HG03457 (cell line): ENCODE measurements around the gene DIAPH3.

Experiments
- ATAC-seq: cut with Tn5 transposase; IDR thresholded peaks from one replicate; pipeline ENCODE4 v1.9.1; 2021; ENCODE audit warnings: moderate number of reproducible peaks; ENCODE audit not compliant: unreplicated experiment

DIAPH3 gene

GRCh38 chr13:59879281-59879680 lies 284.4 kb downstream of the DIAPH3 start:
- no peak for ATAC-seq

- no peak for ATAC-seq
These were observed 285.8 kb downstream of the DIAPH3 start for GRCh38 chr13:59877933-59878332.

DNA sequence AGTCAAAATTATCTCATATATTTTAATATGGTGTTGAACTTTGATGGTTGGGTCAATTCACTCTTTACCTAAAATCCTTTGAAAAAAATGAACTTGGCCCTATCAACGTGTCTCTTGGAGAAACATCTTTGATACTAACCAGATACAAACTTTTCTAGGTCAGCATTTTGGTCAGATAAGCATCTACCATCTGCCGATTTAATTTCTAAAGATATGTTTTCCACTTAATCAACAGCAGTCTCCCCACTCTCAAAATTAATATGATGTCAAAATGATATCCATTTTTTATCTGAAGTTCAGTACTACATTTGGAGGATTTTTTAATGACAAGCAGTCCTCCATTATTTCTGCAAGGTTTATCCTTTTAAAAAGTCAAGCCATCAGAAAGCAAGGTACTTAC lies 288.8 kb downstream of the DIAPH3 start:
- no peak for ATAC-seq

DNA sequence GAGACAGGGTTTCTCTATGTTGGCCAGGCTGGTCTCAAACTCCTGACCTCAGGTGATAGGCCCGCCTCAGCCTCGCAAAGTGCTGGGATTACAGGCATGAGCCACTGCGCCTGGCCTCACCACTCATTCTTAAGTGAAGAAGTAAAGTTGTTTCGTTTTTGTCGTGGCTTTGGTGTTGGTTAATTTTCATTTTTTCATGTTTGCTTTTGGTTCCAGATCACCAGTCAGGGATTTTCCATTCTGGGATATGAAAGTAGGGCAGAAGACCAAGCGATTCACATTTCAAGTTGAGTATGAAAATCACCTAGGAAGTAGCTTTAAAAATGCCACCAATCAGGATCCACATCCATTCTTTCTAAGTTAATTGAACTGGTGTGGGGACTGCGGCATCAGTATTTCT lies 289.9 kb downstream of the DIAPH3 start:
- no peak for ATAC-seq

DNA sequence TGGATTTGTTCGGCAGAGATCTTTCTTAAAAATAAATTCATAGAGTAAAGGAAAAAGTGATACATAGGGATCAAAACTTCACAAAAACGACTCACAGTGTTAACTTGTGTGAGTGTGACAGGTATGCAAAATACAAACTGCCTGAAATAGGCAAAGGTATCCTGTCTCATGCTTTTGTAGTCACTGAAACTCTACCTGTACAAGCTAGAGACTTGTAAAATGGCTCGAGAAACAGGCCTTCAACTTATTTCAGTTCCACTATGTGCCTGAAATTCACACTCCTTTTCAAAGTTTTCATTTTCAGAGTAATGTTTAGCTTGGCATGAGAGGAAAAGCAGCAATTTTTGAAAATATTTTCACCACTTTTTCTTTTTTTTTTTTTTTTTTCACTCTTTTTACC lies 290.4 kb downstream of the DIAPH3 start:
- no peak for ATAC-seq

DNA sequence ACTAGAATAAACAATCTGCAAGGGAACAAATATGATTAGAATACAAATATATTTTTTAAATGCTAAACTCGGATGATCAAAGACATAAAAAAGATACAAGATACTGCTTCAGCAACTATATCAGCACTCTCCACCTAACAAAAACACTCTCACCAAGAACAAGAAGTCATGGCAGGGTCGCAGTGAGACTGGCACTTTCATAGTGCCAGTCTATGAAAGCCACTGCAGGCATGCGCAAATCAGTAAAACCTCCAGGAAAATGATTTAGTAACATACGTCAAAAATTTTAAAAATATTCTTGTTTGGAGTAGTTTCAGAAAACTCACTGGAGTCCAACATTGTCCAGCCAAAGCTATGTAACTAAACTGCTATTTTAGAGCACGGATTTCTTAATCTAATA lies 295.9 kb downstream of the DIAPH3 start:
- ATAC-seq, result no peak

DNA sequence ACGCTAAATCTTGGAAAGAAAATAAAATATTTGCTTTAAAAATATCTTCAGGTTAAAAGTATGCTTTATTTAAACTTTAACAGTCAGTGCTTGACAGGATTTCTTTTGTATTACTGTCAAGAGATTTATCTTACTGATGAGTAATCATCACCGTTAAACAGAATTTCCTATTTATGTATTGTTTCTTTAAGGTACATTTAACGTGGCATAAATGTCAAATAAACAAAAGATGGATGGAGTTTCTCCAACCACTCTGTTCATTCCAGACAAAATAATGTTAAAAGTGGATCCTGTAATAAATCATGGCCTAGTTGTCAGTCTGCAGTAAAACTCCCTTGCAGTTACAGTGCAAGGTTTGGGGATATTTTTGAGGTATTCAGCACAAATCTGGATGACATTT lies 298.3 kb downstream of the DIAPH3 start:
- ATAC-seq, result no peak

DNA sequence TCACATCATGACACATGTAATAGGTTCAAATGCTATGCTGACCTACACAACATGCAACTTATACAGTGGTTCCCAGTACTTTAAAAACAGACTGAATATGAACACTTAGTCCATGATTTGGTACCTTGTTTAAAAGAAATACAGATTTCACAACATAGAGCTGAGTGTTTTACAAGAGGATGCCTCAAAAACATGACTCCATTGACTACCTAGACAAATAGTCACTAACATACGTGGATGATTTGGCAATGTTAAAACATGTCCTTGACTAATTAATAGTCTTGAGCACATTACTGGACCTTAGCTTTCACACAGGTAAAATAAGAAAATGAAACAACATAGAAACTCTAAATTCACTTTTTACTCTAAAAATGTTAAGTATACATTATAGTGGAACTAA lies 300.1 kb downstream of the DIAPH3 start:
- no peak for ATAC-seq

DNA sequence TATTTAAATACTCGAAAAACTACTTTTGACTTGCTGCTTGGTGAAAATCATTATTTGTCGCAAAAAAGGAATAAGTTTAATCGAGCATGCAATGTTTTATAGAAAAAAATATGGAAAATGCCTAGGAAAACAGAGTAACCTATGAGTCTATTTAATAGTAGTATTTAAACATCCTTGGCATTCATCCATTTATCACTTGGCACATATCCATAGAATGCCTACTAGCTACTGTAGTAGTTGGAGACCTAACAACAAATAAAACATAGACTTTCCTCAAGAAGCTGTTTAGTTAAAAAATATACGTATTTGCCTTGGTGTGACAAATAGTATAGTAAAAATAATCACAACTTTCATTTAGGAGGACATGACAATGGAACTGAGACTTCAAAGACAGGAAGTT lies 302.1 kb downstream of the DIAPH3 start:
- ATAC-seq, result no peak

DNA sequence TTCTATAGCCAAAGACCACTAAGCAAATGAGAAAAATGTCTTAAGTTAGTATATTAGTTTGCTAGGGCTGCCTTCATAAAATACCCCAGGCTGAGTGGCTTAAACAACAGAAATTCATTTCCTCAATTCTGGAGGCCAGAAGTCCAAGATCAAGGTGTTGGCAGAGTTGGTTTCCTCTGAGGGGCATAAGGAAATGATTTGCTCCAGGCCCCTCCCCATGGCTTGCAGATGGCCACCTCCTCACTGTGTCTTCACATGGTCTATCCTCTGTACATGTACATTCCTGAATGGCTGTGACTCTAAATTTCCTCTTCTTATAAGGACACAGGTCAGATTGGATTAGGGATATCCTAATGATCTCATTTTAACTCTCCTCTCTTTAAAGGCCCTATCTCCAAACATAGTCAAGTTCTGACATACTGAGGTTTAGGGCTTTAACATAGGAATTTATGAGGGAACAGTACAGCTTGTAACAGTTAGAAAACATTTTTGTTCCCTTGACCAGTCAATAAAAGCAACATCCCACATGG lies 307.4 kb downstream of the DIAPH3 start:
- no peak for ATAC-seq

DNA sequence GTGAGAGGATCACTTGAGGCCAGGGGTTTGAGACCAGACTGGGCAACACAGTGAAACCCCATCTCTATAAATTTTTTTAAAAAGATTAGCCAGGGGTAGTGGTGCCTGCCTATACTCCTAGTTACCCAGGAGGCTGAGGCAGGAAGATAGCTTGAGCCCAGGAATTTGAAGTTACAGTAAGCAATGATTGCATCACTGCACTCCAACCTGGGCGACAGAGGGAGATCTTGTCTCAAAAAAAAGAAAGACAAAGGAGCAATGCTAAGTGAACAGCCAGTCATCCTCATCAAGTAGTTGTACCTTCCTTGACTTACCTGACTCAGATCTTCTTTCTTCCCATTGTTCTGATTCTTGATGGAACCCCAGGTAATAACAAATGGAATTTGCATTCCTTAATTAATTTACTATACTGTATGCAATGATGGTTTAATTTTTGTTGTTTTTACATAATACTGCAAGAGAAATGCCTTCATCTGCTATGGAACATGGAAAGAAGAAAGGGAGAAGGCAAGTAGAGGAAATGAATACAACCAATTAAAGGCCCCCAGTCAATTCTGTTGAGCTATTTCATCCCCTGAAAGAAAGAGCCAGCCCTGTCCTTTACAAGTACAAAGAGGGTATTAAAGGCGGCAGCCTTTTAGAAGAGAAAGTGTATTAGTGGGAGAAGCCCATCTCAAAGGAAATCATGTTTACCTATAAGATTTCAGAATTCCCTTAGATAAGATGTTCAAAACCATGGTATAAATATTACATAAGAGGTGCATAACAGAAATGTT lies 316.7 kb downstream of the DIAPH3 start:
- no peak for ATAC-seq

DNA sequence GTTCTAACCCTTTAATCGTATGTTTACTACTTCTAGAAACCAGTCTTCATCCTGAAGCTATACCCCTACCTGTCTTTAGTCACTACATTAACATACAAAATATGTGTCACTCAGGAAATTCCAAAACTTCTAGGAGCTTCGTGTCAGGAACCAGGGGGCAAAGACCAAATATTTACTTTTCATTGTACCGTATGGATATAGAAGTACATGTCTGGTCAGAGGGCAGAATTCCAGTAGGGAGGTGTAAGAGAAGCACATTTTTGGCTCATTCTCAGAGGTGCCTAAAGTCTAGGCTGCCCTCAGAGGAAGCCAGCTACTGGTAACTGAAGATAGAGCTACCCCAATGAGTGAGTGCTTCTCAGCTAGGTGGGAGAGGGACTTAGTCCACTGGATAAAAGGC lies 320.7 kb downstream of the DIAPH3 start:
- no peak for ATAC-seq

- no peak for ATAC-seq
These were observed 321.2 kb downstream of the DIAPH3 start for GRCh38 chr13:59842507-59842906.

GRCh38 chr13:59839186-59839585 lies 324.5 kb downstream of the DIAPH3 start:
- ATAC-seq, result no peak

DNA sequence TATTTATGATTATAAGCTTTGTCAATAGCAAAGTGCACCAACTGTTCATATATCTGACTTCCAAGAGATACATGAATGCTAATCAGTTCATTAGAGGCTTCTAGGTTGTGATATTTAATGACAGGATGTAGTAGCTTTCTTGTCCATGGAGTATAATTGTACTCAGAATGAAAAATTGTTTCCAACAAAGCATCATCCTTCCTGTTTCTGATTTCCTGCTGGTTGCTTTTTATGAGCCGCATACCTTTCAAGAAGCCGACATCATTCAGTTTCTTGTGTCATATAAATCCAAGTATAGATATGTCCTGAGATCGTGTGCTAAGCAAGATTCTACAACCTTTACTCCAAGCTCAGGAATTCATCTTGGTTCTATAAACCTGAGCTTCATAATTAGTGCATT lies 326.6 kb downstream of the DIAPH3 start:
- no peak for ATAC-seq

DNA sequence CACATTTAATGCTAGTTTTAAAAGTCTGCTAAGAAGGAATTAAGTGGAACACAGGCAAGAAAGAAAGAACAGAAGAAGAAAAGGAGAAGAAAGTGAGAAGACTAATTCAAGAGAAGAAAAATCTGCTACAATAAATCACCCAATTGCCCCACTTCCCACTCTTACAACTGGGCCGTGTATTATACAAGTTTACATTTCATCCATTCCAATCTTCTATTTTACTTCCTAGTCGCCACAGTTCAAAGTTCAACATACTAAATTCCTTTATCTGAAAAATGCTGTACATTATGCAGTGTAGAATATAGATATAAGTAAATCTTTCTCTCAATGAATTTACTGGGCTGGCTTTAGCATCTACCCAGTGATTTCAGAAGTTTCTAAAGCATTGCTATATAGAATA lies 328.2 kb downstream of the DIAPH3 start:
- ATAC-seq, result no peak

- ATAC-seq, result no peak
These were observed 328.9 kb downstream of the DIAPH3 start for GRCh38 chr13:59834801-59835200.

DNA sequence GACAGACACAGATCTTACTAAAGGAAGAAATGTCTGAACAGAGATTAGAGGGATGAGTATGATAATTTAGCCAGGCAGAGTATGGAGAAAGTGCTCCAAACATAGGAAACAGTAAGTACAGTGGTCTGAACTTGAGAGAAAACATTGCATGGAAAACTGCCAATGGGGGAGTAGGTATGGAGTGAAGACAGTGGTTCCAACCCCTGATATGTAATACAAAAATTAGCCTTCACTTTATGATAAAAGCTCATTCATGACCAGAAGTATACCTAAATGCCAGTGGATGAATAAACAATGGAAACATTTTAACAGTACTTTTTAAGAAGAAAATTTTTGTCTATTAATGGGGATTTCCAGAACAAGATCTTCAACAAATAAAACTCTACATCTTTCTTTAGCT lies 334.0 kb downstream of the DIAPH3 start:
- ATAC-seq, result no peak

- no peak for ATAC-seq
These were observed 340.2 kb downstream of the DIAPH3 start for GRCh38 chr13:59823486-59823885.

- ATAC-seq, result no peak
These were observed 354.2 kb downstream of the DIAPH3 start for GRCh38 chr13:59809564-59809963.

DNA sequence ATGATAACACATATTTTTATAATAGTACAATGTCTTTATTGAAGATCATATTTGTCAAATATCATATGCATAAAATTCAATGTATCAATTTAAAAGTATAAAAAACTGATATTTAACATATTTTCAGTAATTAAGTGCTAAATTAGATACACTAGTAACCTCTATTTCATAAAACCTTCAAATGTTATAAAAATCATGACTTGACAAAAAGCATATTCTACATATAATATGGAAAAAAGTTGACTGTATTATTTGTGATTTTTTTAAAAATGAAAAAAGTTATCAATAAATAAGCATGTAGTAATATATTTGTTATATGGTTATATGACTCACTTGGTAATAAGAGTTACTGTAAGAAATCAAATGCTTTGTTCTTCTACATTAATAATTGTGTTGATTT lies 356.9 kb downstream of the DIAPH3 start:
- no peak for ATAC-seq

GRCh38 chr13:59801107-59801880 lies 362.4 kb downstream of the DIAPH3 start:
- ATAC-seq, result no peak
